HepG2 (cell line): ENCODE results near the gene LRATD1. TPM values are rescaled to one million over a fixed set of nuclear protein-coding genes. Genes with fewer than 3 reads are reported as not detected.

Source experiments
- ATAC-seq: fragments of 200-7000 bp; cut with Tn5 transposase; 3 replicates; pipeline ENCODE4 v1.9.1; 2020; ENCODE audit warnings: mild to moderate bottlenecking, moderate library complexity
- BruUV-seq: library from RNA; stranded (reverse); fragments of 400-500 nt; replicated peaks from 2 replicates; lab custom pipeline; 2021; lab: Mats Ljungman, UMichigan
- CTCF ChIA-PET: fragments of 300-600 bp; formaldehyde crosslinking; extraction: SDS; loops from one replicate; lab custom pipeline; 2021; ENCODE audit warnings: low total read pairs, inconsistent platforms, low intra/inter-chr PET ratio; lab: Yijun Ruan, JAX
- POLR2A ChIA-PET: fragments of 350-600 bp; sonication (Branson Sonifier 250); formaldehyde crosslinking; loops from one replicate; lab custom pipeline; 2020; ENCODE audit warnings: antibody characterized with exemption, inconsistent platforms; lab: Yijun Ruan, JAX
- DNase-seq: peaks from one replicate; pipeline ENCODE4 v3.0.0-alpha.2; 2015; ENCODE audit warnings: low spot score
- FAIRE-seq: peaks from 3 replicates; lab custom pipeline; 2011; peaks lifted over from hg19 to GRCh38; lab: Jason Lieb, UNC
- H2AFZ ChIP-seq: one replicate; pipeline ENCODE4 v1.6.1; 2011; ENCODE audit warnings: low read length, inconsistent platforms
- H3K27ac ChIP-seq: fragments of 300-600 bp; 3 replicates; pipeline ENCODE4 v1.8.0; 2011; ENCODE audit warnings: mixed run types, mild to moderate bottlenecking, mixed read lengths, low read length, inconsistent platforms; ENCODE audit not compliant: insufficient read depth; ENCODE audit errors: extremely low read length
- H3K27me3 ChIP-seq, 2 experiments: fragments of 200-600 bp in 1 of 2; 2 replicates in 1 of 2; 3 replicates in 1 of 2; pipeline versions ENCODE4 v1.6.0 to v1.8.0; 2011; ENCODE audit warnings: low read length in 2 of 2, mild to moderate bottlenecking in 2 of 2, moderate library complexity in 2 of 2, inconsistent platforms in 1 of 2; ENCODE audit not compliant: insufficient read depth in 2 of 2, control insufficient read depth in 1 of 2
- H3K36me3 ChIP-seq, 2 experiments: fragments of 200-600 bp in 1 of 2; replicated peaks in 1 of 2; 2 replicates in 1 of 2; 3 replicates in 1 of 2; pipeline versions ENCODE4 v1.5.1 to v1.8.0; 2011; ENCODE audit warnings: low read length in 2 of 2, inconsistent platforms in 1 of 2; ENCODE audit not compliant: insufficient read depth in 2 of 2, control insufficient read depth in 1 of 2
- H3K4me1 ChIP-seq: 2 replicates; pipeline ENCODE4 v1.5.1; 2012; ENCODE audit warnings: low read length, inconsistent platforms; ENCODE audit not compliant: insufficient read depth
- H3K4me2 ChIP-seq: 2 replicates; pipeline ENCODE4 v1.6.0; 2011; ENCODE audit warnings: low read depth, low read length, inconsistent platforms
- H3K4me3 ChIP-seq, 3 experiments: fragments of 200-600 bp in 1 of 3; sonication (generic), shearing (Covaris generic) in 1 of 3; replicated peaks in 1 of 3; 2 replicates each; pipeline ENCODE4 v1.5.1; 2011 to 2016; ENCODE audit warnings: low read length in 3 of 3, inconsistent platforms in 2 of 3, low read depth in 2 of 3, mild to moderate bottlenecking in 2 of 3, control low read depth in 1 of 3, mixed read lengths in 1 of 3; ENCODE audit not compliant: insufficient read depth in 1 of 3
- H3K79me2 ChIP-seq: one replicate; pipeline ENCODE4 v1.6.1; 2011; ENCODE audit warnings: low read length, inconsistent platforms; ENCODE audit not compliant: insufficient read depth
- H3K9ac ChIP-seq: 2 replicates; pipeline ENCODE4 v1.6.0; 2011; ENCODE audit warnings: mild to moderate bottlenecking, low read depth, low read length, inconsistent platforms; ENCODE audit not compliant: insufficient read depth
- H3K9me3 ChIP-seq: 2 replicates; pipeline ENCODE4 v1.5.1; 2012; ENCODE audit warnings: mild to moderate bottlenecking, low read length
- H4K20me1 ChIP-seq: 2 replicates; pipeline ENCODE4 v1.6.0; 2011; ENCODE audit warnings: inconsistent platforms, mild to moderate bottlenecking, low read length, moderate library complexity; ENCODE audit not compliant: insufficient read depth
- FOSL2 ChIP-seq: sonication (generic); formaldehyde crosslinking; IDR thresholded peaks from 2 replicates; pipeline ENCODE4 v1.4.0; 2020; ENCODE audit warnings: missing genetic modification reagents
- MXD4 ChIP-seq: IDR thresholded peaks from 2 replicates; pipeline ENCODE4 v1.6.1; 2016; ENCODE audit warnings: mild to moderate bottlenecking, missing biosample characterization, missing genetic modification reagents
- ZNF441 ChIP-seq: sonication (generic); formaldehyde crosslinking; IDR thresholded peaks from 2 replicates; pipeline ENCODE4 v1.7.0; 2021; ENCODE audit warnings: missing genetic modification reagents, borderline replicate concordance
- ZNF530 ChIP-seq: sonication (generic); formaldehyde crosslinking; IDR thresholded peaks from 2 replicates; pipeline ENCODE4 v1.5.0; 2020; ENCODE audit warnings: low read depth, mild to moderate bottlenecking, missing genetic modification reagents
- ZNF569 ChIP-seq: sonication (generic); formaldehyde crosslinking; IDR thresholded peaks from 2 replicates; pipeline ENCODE4 v1.5.0; 2020; ENCODE audit warnings: mild to moderate bottlenecking, missing genetic modification reagents, moderate library complexity, borderline replicate concordance
- ZNF652 ChIP-seq: IDR thresholded peaks from 2 replicates; pipeline ENCODE4 v1.6.1; 2016; ENCODE audit warnings: low read depth, borderline replicate concordance
- WGBS: methylation state at CpG from one replicate; pipeline ENCODE4 v1.1.6; 2017; ENCODE audit warnings: low lambda C conversion rate; 5-methylcytosine and 5-hydroxymethylcytosine counted together
- in situ Hi-C: cut with HindIII; loops from 2 replicates; pipeline ENCODE4 v1.10.0; 2017; ENCODE audit warnings: low pct_unique_long_range_greater_than_20kb; ENCODE audit not compliant: extremely low pct_ligation_motif_present
- intact Hi-C: fragments of 100-400 bp; cut with micrococcal nuclease; formaldehyde crosslinking; loops from one replicate; pipeline ENCODE4 v1.10.0; 2022; ENCODE audit not compliant: unreplicated experiment
- polyA plus RNA-seq, 8 experiments: library from polyadenylated mRNA; depleted of rRNA in 3 of 8; stranded (reverse) in 7 of 8; unstranded in 1 of 8; fragments of >200 nt; fragmentation: Illumina TruSeq in 4 of 8; extraction: Trizol in 4 of 8; gene quantifications; 2 replicates each; pipeline versions ENCODE4 v1.2.1 to v1.2.3, GENCODE V29; 2011 to 2016; ENCODE audit warnings: low read depth in 4 of 8, missing spikeins in 1 of 8, mixed read lengths in 1 of 8; ENCODE audit not compliant: insufficient read depth in 1 of 8
- total RNA-seq, 5 experiments: library from RNA; depleted of rRNA; stranded (reverse); fragments of >200 nt; fragmentation: Illumina TruSeq; extraction: Trizol; gene quantifications; 2 replicates each; pipeline ENCODE4 v1.2.3, GENCODE V29; 2016; ENCODE audit warnings: low read depth in 1 of 5
- TF ChIP-seq, protein P1 (sequence below): sonication (generic); formaldehyde crosslinking; IDR thresholded peaks from 2 replicates; pipeline ENCODE4 v1.5.0; 2020; ENCODE audit warnings: mild to moderate bottlenecking, missing genetic modification reagents

Gene LRATD1
- total and polyA plus RNA-seq, 2 of the 13 experiments (the other 11 are each of a cell fraction or from before 2014, with no cell fraction given) = 0.07 TPM; not detected in 1

DNA sequence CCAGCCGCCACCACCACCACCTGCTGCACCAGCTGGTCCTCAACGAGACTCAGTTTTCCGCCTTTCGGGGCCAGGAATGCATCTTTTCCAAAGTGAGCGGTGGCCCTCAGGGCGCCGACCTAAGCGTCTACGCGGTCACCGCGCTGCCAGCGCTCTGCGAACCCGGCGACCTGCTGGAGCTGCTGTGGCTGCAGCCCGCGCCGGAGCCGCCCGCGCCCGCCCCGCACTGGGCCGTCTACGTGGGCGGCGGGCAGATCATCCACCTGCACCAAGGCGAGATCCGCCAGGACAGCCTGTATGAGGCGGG lies 1.6 kb downstream of the LRATD1 start:
- Histone ChIP-seq H3K4me1 (peaks cover 16% of the 10 kb centered on the region), H3K27ac (no peak overlapping the region), H3K36me3 (no peaks in the 10 kb centered on the region), H3K9me3 (no peaks in the 10 kb centered on the region), H2AFZ (no peak overlapping the region), H3K79me2 (no peaks in the 10 kb centered on the region), H3K9ac (no peak overlapping the region), H4K20me1 (no peaks in the 10 kb centered on the region), H3K4me3 (no peak overlapping the region; a peak in 1 of 6 replicates), H3K27me3 (peaks cover 13 to 41% of the 10 kb centered on the region in 2 experiments), H3K4me2 (no peak overlapping the region)
- POLR2A ChIA-PET = no interaction called here
- 77% methylated on average over 9 of the region's 31 CpGs for WGBS
- ATAC-seq (no peak), DNase-seq (no peak), FAIRE-seq (no peak)
- intact Hi-C loops (loop anchor here (10.0 kb wide), 1 partner anchor 271 kb away; no protein-coding TSS in a partner anchor), in situ Hi-C loops (loop anchor here (25.0 kb wide), 1 partner anchor 953 kb away; the partner anchor contains the start of gene DDX1)
- BruUV-seq = no TSS peak
- CTCF ChIA-PET = no interaction called here
- TF ChIP-seq MXD4 (CRISPR knock-in tag) (no peak), ZNF652 (no peak), ZNF530 (CRISPR knock-in tag) (no peak), ZNF441 (CRISPR knock-in tag) (no peak), FOSL2 (no peak), ZNF569 (no peak)
- TF ChIP-seq, protein P1, sequence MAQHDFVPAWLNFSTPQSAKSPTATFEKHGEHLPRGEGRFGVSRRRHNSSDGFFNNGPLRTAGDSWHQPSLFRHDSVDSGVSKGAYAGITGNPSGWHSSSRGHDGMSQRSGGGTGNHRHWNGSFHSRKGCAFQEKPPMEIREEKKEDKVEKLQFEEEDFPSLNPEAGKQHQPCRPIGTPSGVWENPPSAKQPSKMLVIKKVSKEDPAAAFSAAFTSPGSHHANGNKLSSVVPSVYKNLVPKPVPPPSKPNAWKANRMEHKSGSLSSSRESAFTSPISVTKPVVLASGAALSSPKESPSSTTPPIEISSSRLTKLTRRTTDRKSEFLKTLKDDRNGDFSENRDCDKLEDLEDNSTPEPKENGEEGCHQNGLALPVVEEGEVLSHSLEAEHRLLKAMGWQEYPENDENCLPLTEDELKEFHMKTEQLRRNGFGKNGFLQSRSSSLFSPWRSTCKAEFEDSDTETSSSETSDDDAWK (CRISPR knock-in tag) = no peak
